ENCODE measurements around the gene MAP3K19.

MAP3K19 gene

GRCh38 chr2:135078417-135078816, 31.2 kb upstream of the MAP3K19 start:
- H3K27ac ChIP-seq (ENCODE audit: low read depth, low read length), result no peak overlapping the region
- no peak overlapping the region for H3K4me3 ChIP-seq (ENCODE audit: low read depth in 1 of 2, low read length in 2 of 2)
- H3K9ac ChIP-seq (ENCODE audit: low read depth in 1 of 2, low read length in 2 of 2), result no peak overlapping the region
- peaks cover 0 to 8% of the 10 kb centered on the region in 2 donors for H3K4me1 ChIP-seq (ENCODE audit: control insufficient read depth in 1 of 2, insufficient read depth in 2 of 2, low read length in 2 of 2)
- no peaks in the 10 kb centered on the region for H3K36me3 ChIP-seq (ENCODE audit: control insufficient read depth in 1 of 2, insufficient read depth in 2 of 2, low read length in 2 of 2)
- no peaks in the 10 kb centered on the region for H3K27me3 ChIP-seq (ENCODE audit: control insufficient read depth in 1 of 2, insufficient read depth in 2 of 2, low read length in 2 of 2)
- H3K9me3 ChIP-seq (ENCODE audit: control insufficient read depth in 1 of 2, low read length in 2 of 2), result peaks cover 0 to under 1% of the 10 kb centered on the region in 2 donors

- Histone ChIP-seq H3K9me3 (ENCODE audit: control insufficient read depth in 1 of 2, low read length in 2 of 2) (peaks cover 10 to 13% of the 10 kb centered on the region in 2 donors), H3K9ac (ENCODE audit: low read depth in 1 of 2, low read length in 2 of 2) (no peak overlapping the region), H3K36me3 (ENCODE audit: control insufficient read depth in 1 of 2, insufficient read depth in 2 of 2, low read length in 2 of 2) (peaks cover 0 to 5% of the 10 kb centered on the region in 2 donors), H3K4me1 (ENCODE audit: control insufficient read depth in 1 of 2, insufficient read depth in 2 of 2, low read length in 2 of 2) (peaks cover 0 to 8% of the 10 kb centered on the region in 2 donors), H3K27ac (ENCODE audit: low read depth, low read length) (no peak overlapping the region), H3K27me3 (ENCODE audit: control insufficient read depth in 1 of 2, insufficient read depth in 2 of 2, low read length in 2 of 2) (no peaks in the 10 kb centered on the region), H3K4me3 (ENCODE audit: low read depth in 1 of 2, low read length in 2 of 2) (no peak overlapping the region)
These were observed 29.3 kb upstream of the MAP3K19 start for GRCh38 chr2:135076556-135076955.

GRCh38 chr2:135074216-135074615, 27.0 kb upstream of the MAP3K19 start:
- Histone ChIP-seq H3K27ac (ENCODE audit: low read depth, low read length) (no peak overlapping the region), H3K9me3 (ENCODE audit: control insufficient read depth in 1 of 2, low read length in 2 of 2) (peaks cover 15% of the 10 kb centered on the region in 2 donors), H3K9ac (ENCODE audit: low read depth in 1 of 2, low read length in 2 of 2) (no peak overlapping the region), H3K4me1 (ENCODE audit: control insufficient read depth in 1 of 2, insufficient read depth in 2 of 2, low read length in 2 of 2) (peaks cover 0 to 8% of the 10 kb centered on the region in 2 donors), H3K4me3 (ENCODE audit: low read depth in 1 of 2, low read length in 2 of 2) (no peak overlapping the region), H3K36me3 (ENCODE audit: control insufficient read depth in 1 of 2, insufficient read depth in 2 of 2, low read length in 2 of 2) (peaks cover 0 to 6% of the 10 kb centered on the region in 2 donors), H3K27me3 (ENCODE audit: control insufficient read depth in 1 of 2, insufficient read depth in 2 of 2, low read length in 2 of 2) (no peaks in the 10 kb centered on the region)

GRCh38 chr2:135072125-135072997, 25.1 kb upstream of the MAP3K19 start:
- Histone ChIP-seq H3K27me3 (ENCODE audit: control insufficient read depth in 1 of 2, insufficient read depth in 2 of 2, low read length in 2 of 2) (no peaks in the 10 kb centered on the region), H3K9me3 (ENCODE audit: control insufficient read depth in 1 of 2, low read length in 2 of 2) (peaks cover 15% of the 10 kb centered on the region in 2 donors), H3K27ac (ENCODE audit: low read depth, low read length) (no peak overlapping the region), H3K9ac (ENCODE audit: low read depth in 1 of 2, low read length in 2 of 2) (no peak overlapping the region), H3K4me1 (ENCODE audit: control insufficient read depth in 1 of 2, insufficient read depth in 2 of 2, low read length in 2 of 2) (peaks cover 0 to 8% of the 10 kb centered on the region in 2 donors), H3K36me3 (ENCODE audit: control insufficient read depth in 1 of 2, insufficient read depth in 2 of 2, low read length in 2 of 2) (peaks cover 0 to 9% of the 10 kb centered on the region in 2 donors), H3K4me3 (ENCODE audit: low read depth in 1 of 2, low read length in 2 of 2) (no peak overlapping the region)

DNA sequence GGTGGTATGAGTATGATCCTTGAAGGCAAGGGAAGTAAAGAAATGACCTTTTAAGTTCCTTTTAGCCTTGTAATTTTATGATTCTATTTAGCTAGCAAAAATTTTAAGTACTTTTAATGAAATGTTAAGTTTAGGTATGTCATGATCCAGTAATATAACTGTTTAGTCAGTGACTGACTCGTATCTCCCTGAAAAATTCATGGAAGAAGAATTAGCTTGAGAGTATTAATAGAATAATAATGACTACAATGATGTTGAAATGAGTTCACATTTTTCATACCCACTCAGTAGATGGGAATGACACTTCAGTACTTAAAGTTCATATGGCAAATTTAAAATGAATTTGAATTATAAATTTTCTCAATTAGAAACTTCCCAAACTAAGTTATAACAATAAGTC, 19.5 kb upstream of the MAP3K19 start:
- H3K9me3 ChIP-seq (ENCODE audit: control insufficient read depth in 1 of 2, low read length in 2 of 2), result peaks cover 4 to 6% of the 10 kb centered on the region in 2 donors
- H3K36me3 ChIP-seq (ENCODE audit: control insufficient read depth in 1 of 2, insufficient read depth in 2 of 2, low read length in 2 of 2), result peaks cover 0 to 21% of the 10 kb centered on the region in 2 donors
- no peak overlapping the region for H3K9ac ChIP-seq (ENCODE audit: low read depth in 1 of 2, low read length in 2 of 2)
- no peaks in the 10 kb centered on the region for H3K27me3 ChIP-seq (ENCODE audit: control insufficient read depth in 1 of 2, insufficient read depth in 2 of 2, low read length in 2 of 2)
- no peak overlapping the region for H3K4me3 ChIP-seq (ENCODE audit: low read depth in 1 of 2, low read length in 2 of 2)
- no peak overlapping the region for H3K27ac ChIP-seq (ENCODE audit: low read depth, low read length)
- no peaks in the 10 kb centered on the region for H3K4me1 ChIP-seq (ENCODE audit: control insufficient read depth in 1 of 2, insufficient read depth in 2 of 2, low read length in 2 of 2)

- H3K27ac ChIP-seq (ENCODE audit: low read depth, low read length), result no peak overlapping the region
These were observed 16.9 kb upstream of the MAP3K19 start for GRCh38 chr2:135064149-135064548.

GRCh38 chr2:135063210-135063609, 16.0 kb upstream of the MAP3K19 start:
- Histone ChIP-seq H3K27me3 (ENCODE audit: control insufficient read depth in 1 of 2, insufficient read depth in 2 of 2, low read length in 2 of 2) (no peaks in the 10 kb centered on the region), H3K36me3 (ENCODE audit: control insufficient read depth in 1 of 2, insufficient read depth in 2 of 2, low read length in 2 of 2) (peaks cover 0 to 38% of the 10 kb centered on the region in 2 donors), H3K9ac (ENCODE audit: low read depth in 1 of 2, low read length in 2 of 2) (no peak overlapping the region), H3K27ac (ENCODE audit: low read depth, low read length) (no peak overlapping the region), H3K4me3 (ENCODE audit: low read depth in 1 of 2, low read length in 2 of 2) (no peak overlapping the region), H3K9me3 (ENCODE audit: control insufficient read depth in 1 of 2, low read length in 2 of 2) (no peaks in the 10 kb centered on the region), H3K4me1 (ENCODE audit: control insufficient read depth in 1 of 2, insufficient read depth in 2 of 2, low read length in 2 of 2) (no peaks in the 10 kb centered on the region)

More at GRCh38 chr2:135064149-135064548, 16.9 kb upstream of the MAP3K19 start:
- Histone ChIP-seq H3K27me3 (ENCODE audit: control insufficient read depth in 1 of 2, insufficient read depth in 2 of 2, low read length in 2 of 2) (no peaks in the 10 kb centered on the region), H3K4me3 (ENCODE audit: low read depth in 1 of 2, low read length in 2 of 2) (no peak overlapping the region), H3K9me3 (ENCODE audit: control insufficient read depth in 1 of 2, low read length in 2 of 2) (no peaks in the 10 kb centered on the region), H3K9ac (ENCODE audit: low read depth in 1 of 2, low read length in 2 of 2) (no peak overlapping the region), H3K4me1 (ENCODE audit: control insufficient read depth in 1 of 2, insufficient read depth in 2 of 2, low read length in 2 of 2) (no peaks in the 10 kb centered on the region), H3K36me3 (ENCODE audit: control insufficient read depth in 1 of 2, insufficient read depth in 2 of 2, low read length in 2 of 2) (peaks cover 0 to 35% of the 10 kb centered on the region in 2 donors)

DNA sequence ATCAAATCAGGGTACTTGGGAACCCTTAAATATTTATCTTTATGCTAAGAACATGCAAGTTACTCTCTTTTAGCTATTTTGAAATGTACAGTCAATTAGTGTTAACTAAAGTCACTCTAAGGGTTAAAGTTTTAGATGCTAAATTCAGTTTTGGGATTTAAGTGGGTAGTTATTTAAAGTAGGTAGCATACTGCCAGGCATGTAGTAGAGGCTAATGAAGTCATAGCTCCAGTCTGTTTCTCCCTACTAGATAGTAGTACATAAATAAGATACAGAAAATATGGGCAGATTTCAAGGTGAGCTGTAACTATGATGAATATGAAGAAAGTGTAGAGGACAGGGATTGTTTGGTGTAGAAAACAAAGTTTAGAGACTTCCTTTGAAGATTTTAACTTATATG, 12.3 kb upstream of the MAP3K19 start:
- Histone ChIP-seq H3K27me3 (ENCODE audit: control insufficient read depth in 1 of 2, insufficient read depth in 2 of 2, low read length in 2 of 2) (no peaks in the 10 kb centered on the region), H3K36me3 (ENCODE audit: control insufficient read depth in 1 of 2, insufficient read depth in 2 of 2, low read length in 2 of 2) (peaks cover 0 to 31% of the 10 kb centered on the region in 2 donors), H3K4me1 (ENCODE audit: control insufficient read depth in 1 of 2, insufficient read depth in 2 of 2, low read length in 2 of 2) (peaks cover 0 to 7% of the 10 kb centered on the region in 2 donors), H3K9ac (ENCODE audit: low read depth in 1 of 2, low read length in 2 of 2) (no peak overlapping the region), H3K27ac (ENCODE audit: low read depth, low read length) (no peak overlapping the region), H3K9me3 (ENCODE audit: control insufficient read depth in 1 of 2, low read length in 2 of 2) (no peaks in the 10 kb centered on the region), H3K4me3 (ENCODE audit: low read depth in 1 of 2, low read length in 2 of 2) (no peak overlapping the region)

- H3K4me3 ChIP-seq (ENCODE audit: low read depth in 1 of 2, low read length in 2 of 2), result no peak overlapping the region
- no peaks in the 10 kb centered on the region for H3K9me3 ChIP-seq (ENCODE audit: control insufficient read depth in 1 of 2, low read length in 2 of 2)
- H3K27me3 ChIP-seq (ENCODE audit: control insufficient read depth in 1 of 2, insufficient read depth in 2 of 2, low read length in 2 of 2), result no peaks in the 10 kb centered on the region
- peaks cover 7 to 20% of the 10 kb centered on the region in 2 donors for H3K4me1 ChIP-seq (ENCODE audit: control insufficient read depth in 1 of 2, insufficient read depth in 2 of 2, low read length in 2 of 2)
- peaks cover 0 to 20% of the 10 kb centered on the region in 2 donors for H3K36me3 ChIP-seq (ENCODE audit: control insufficient read depth in 1 of 2, insufficient read depth in 2 of 2, low read length in 2 of 2)
- H3K9ac ChIP-seq (ENCODE audit: low read depth in 1 of 2, low read length in 2 of 2), result no peak overlapping the region
- H3K27ac ChIP-seq (ENCODE audit: low read depth, low read length), result no peak overlapping the region
These were observed 9.5 kb upstream of the MAP3K19 start for GRCh38 chr2:135056790-135057189.

- H3K4me1 ChIP-seq (ENCODE audit: control insufficient read depth in 1 of 2, insufficient read depth in 2 of 2, low read length in 2 of 2), result peaks cover 9 to 20% of the 10 kb centered on the region in 2 donors
- H3K27me3 ChIP-seq (ENCODE audit: control insufficient read depth in 1 of 2, insufficient read depth in 2 of 2, low read length in 2 of 2), result no peaks in the 10 kb centered on the region
- H3K9ac ChIP-seq (ENCODE audit: low read depth in 1 of 2, low read length in 2 of 2), result no peak overlapping the region
- no peaks in the 10 kb centered on the region for H3K9me3 ChIP-seq (ENCODE audit: control insufficient read depth in 1 of 2, low read length in 2 of 2)
- no peak overlapping the region for H3K4me3 ChIP-seq (ENCODE audit: low read depth in 1 of 2, low read length in 2 of 2)
- no peak overlapping the region for H3K27ac ChIP-seq (ENCODE audit: low read depth, low read length)
- peaks cover 0 to 5% of the 10 kb centered on the region in 2 donors for H3K36me3 ChIP-seq (ENCODE audit: control insufficient read depth in 1 of 2, insufficient read depth in 2 of 2, low read length in 2 of 2)
These were observed 8.0 kb upstream of the MAP3K19 start for GRCh38 chr2:135055182-135055786.

Measured in duodenal mucosa (tissue), 2 donors.